Tibial artery (tissue), 4 donors: ENCODE data around the gene HOXA5.

Experiments used
- DNase-seq, 2 donors: peaks; one replicate each; pipeline ENCODE4 v3.0.0-alpha.2; 2019
- H3K27ac ChIP-seq, 2 donors: fragments of 200-600 bp; sonication (generic) in 1 of 2; 1 replicate in 1 of 2; 2 replicates in 1 of 2; pipeline ENCODE4 v1.5.1; 2018 to 2019; ENCODE audit warnings: mild to moderate bottlenecking in 1 of 2
- H3K27me3 ChIP-seq, 2 donors: fragments of 200-600 bp; sonication (generic) in 1 of 2; one replicate each; pipeline versions ENCODE4 v1.5.1 to v1.6.0; 2016 to 2019
- H3K36me3 ChIP-seq, 3 donors: fragments of 200-600 bp; sonication (generic) in 2 of 3; one replicate each; pipeline ENCODE4 v1.5.1; 2016 to 2019; ENCODE audit warnings: mild to moderate bottlenecking in 2 of 3
- H3K4me1 ChIP-seq, 4 donors: fragments of 200-600 bp; sonication (generic) in 2 of 4; 1 replicate in 3 of 4; 2 replicates in 1 of 4; pipeline ENCODE4 v1.5.1; 2016 to 2019
- H3K4me3 ChIP-seq, 2 donors: fragments of 200-600 bp; sonication (generic) in 1 of 2; 1 replicate in 1 of 2; 2 replicates in 1 of 2; pipeline ENCODE4 v1.5.1; 2018 to 2019; ENCODE audit warnings: mild to moderate bottlenecking in 2 of 2
- H3K9me3 ChIP-seq, 3 donors: fragments of 200-600 bp; sonication (generic) in 1 of 3; one replicate each; pipeline ENCODE4 v1.5.1; 2016 to 2019
- intact Hi-C: fragments of 100-400 bp; cut with DNase I; formaldehyde crosslinking; loops from one replicate; pipeline ENCODE4 v1.15.0; 2023; ENCODE audit warnings: low total_unique reads
- TF ChIP-seq, protein P1 (sequence below), 2 experiments: fragments of 200-600 bp in 1 of 2; fragments of 450-650 bp in 1 of 2; IDR thresholded peaks; one replicate each; pipeline ENCODE4 v1.5.1; 2017 to 2019; ENCODE audit warnings: antibody characterized with exemption in 2 of 2, mild to moderate bottlenecking in 1 of 2, moderate library complexity in 1 of 2

HOXA5 gene

GRCh38 chr7:27157702-27158431 lies 14.4 kb upstream of the HOXA5 start:
- H3K27ac ChIP-seq, result no peak overlapping the region
- H3K27me3 ChIP-seq, result no peaks in the 10 kb centered on the region
- H3K9me3 ChIP-seq, result no peaks in the 10 kb centered on the region
- peaks cover 0 to 48% (median 35%) of the 10 kb centered on the region in 4 donors for H3K4me1 ChIP-seq
- intact Hi-C loops, result loop anchor here (5.0 kb wide), 1 partner anchor 296 kb away; the partner anchor contains the start of gene SKAP2
- peak in 1 of 2 donors; percentile 66 for DNase-seq
- no peaks in the 10 kb centered on the region for H3K36me3 ChIP-seq
- H3K4me3 ChIP-seq, result no peak overlapping the region
- TF ChIP-seq, protein P1, sequence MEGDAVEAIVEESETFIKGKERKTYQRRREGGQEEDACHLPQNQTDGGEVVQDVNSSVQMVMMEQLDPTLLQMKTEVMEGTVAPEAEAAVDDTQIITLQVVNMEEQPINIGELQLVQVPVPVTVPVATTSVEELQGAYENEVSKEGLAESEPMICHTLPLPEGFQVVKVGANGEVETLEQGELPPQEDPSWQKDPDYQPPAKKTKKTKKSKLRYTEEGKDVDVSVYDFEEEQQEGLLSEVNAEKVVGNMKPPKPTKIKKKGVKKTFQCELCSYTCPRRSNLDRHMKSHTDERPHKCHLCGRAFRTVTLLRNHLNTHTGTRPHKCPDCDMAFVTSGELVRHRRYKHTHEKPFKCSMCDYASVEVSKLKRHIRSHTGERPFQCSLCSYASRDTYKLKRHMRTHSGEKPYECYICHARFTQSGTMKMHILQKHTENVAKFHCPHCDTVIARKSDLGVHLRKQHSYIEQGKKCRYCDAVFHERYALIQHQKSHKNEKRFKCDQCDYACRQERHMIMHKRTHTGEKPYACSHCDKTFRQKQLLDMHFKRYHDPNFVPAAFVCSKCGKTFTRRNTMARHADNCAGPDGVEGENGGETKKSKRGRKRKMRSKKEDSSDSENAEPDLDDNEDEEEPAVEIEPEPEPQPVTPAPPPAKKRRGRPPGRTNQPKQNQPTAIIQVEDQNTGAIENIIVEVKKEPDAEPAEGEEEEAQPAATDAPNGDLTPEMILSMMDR (IDR thresholded peaks at IDR 0.05), result no peak

- TF ChIP-seq, protein P1 (IDR thresholded peaks at IDR 0.05), result no peak
- H3K27me3 ChIP-seq, result no peaks in the 10 kb centered on the region
- intact Hi-C loops, result loop anchor here (5.0 kb wide), 1 partner anchor 295 kb away; the partner anchor contains the start of gene SKAP2
- peak overlapping the region; percentile 62 to 75 for H3K4me3 ChIP-seq
- peak overlapping the region; percentile 78 to 84 for H3K27ac ChIP-seq
- no peaks in the 10 kb centered on the region for H3K9me3 ChIP-seq
- H3K4me1 ChIP-seq, result peaks cover 0 to 44% (median 36%) of the 10 kb centered on the region in 4 donors
- no peak for DNase-seq
- no peaks in the 10 kb centered on the region for H3K36me3 ChIP-seq
These were observed 13.6 kb upstream of the HOXA5 start for GRCh38 chr7:27156916-27157701.

DNA sequence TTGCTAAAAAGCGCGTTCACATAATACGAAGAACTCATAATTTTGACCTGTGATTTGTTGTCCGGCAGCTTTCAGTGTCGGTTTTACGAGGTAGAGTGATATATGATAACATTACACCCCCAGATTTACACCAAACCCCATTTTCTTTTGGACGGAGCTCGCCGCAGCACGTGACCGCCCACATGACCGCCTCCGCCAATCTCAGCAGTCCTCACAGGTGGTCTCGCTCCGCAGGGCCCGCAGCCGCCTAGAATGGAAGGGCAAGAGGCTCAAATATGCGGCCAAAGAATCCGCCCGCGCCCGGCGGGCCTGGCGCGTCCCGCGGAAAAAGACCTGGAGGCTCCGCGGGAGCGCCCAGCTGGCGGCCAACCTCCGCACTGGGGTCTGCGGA lies 13.0 kb upstream of the HOXA5 start, which contains the start of gene HOXA7:
HOXA7 (minus strand) TSS at position 168 of the 391 bp plus-strand sequence; CDS start at position 38, 130 bp downstream.
- H3K9me3 ChIP-seq, result no peaks in the 10 kb centered on the region
- intact Hi-C loops, result loop anchor here (5.0 kb wide), 1 partner anchor 294 kb away; the partner anchor contains the start of gene SKAP2
- peak within 1 kb of the TSS; percentile 62 to 75 for H3K4me3 ChIP-seq
- TF ChIP-seq, protein P1 (IDR thresholded peaks at IDR 0.05), result no peak
- peak in 1 of 2 donors; percentile 89 for DNase-seq
- peak within 1 kb of the TSS; percentile 78 to 84 for H3K27ac ChIP-seq
- H3K36me3 ChIP-seq, result no peaks in the 10 kb centered on the region
- H3K4me1 ChIP-seq, result peaks cover 0 to 40% (median 31%) of the 10 kb centered on the region in 4 donors
- no peaks in the 10 kb centered on the region for H3K27me3 ChIP-seq

DNA sequence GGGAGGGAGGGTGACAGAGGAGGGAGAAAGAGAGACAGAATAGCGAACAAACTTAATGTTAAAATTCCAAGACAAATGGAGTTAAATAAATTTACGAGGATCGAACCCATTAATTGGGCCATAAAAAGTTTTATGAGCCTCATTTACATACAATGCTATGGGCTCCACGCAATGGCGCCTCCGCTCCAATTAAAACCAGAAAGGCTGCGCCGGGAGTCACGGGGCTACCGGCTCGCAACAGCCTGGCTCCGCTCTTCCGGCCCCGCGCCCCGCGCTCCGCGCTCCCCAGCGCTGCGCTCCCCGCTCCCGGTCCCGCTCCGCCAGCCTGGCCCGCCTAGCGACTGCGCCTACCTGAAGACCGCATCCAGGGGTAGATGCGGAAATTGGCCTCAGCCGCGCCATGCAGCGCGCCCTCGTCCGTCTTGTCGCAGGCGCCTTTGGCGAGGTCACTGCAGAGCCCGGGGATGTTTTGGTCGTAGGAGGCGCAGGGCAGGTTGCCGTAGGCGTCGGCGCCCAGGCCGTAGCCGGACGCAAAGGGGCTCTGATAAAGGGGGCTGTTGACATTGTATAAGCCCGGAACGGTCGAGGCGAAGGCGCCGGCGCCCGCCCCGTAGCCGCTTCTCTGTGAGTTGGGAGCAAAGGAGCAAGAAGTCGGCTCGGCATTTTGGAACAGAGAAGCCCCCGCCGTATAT lies 12.5 kb upstream of the HOXA5 start:
- no peaks in the 10 kb centered on the region for H3K9me3 ChIP-seq

More for the DNA sequence above, 12.5 kb upstream of the HOXA5 start:
- Histone ChIP-seq H3K27ac (peak overlapping the region; percentile 78 to 84), H3K4me3 (peak overlapping the region; percentile 62 to 75), H3K36me3 (no peaks in the 10 kb centered on the region), H3K27me3 (no peaks in the 10 kb centered on the region), H3K4me1 (peaks cover 0 to 36% (median 27%) of the 10 kb centered on the region in 4 donors)
- peak in 1 of 2 donors; percentile 77 for DNase-seq
- TF ChIP-seq, protein P1 (IDR thresholded peaks at IDR 0.05), result no peak
- intact Hi-C loops, result loop anchor here (5.0 kb wide), 1 partner anchor 294 kb away; the partner anchor contains the start of gene SKAP2
